ENCODE measurements around the gene CLNS1A.

The CLNS1A gene

GRCh38 chr11:77592727-77593126 lies 44.9 kb downstream of the CLNS1A start:
- H3K9me3 ChIP-seq (ENCODE audit: insufficient read depth, low read length): no peaks in the 10 kb centered on the region
- no peaks in the 10 kb centered on the region for H3K79me2 ChIP-seq (ENCODE audit: low read length)
- no peak overlapping the region for H3K4me2 ChIP-seq (ENCODE audit: low read length)
- H3K27ac ChIP-seq (ENCODE audit: low read length): no peak overlapping the region
- no peaks in the 10 kb centered on the region for H3K27me3 ChIP-seq (ENCODE audit: low read depth, low read length)
- H3K36me3 ChIP-seq (replicated peaks; ENCODE audit: low read depth, low read length): no peaks in the 10 kb centered on the region
- no peak overlapping the region for H3K4me3 ChIP-seq (ENCODE audit: low read length)
- no peak overlapping the region for H2AFZ ChIP-seq (ENCODE audit: low read depth, low read length)
- no peak overlapping the region for H3K9ac ChIP-seq (ENCODE audit: low read length)
- no peak for TF ChIP-seq EZH2phosphoT487 (IDR thresholded peaks at IDR 0.05; ENCODE audit: low read depth)
- TF ChIP-seq CTCF (IDR thresholded peaks at IDR 0.05; ENCODE audit: low read depth, low read length): no peak
- no peaks in the 10 kb centered on the region for H4K20me1 ChIP-seq (ENCODE audit: insufficient read depth, low read length)
- H3K4me1 ChIP-seq (ENCODE audit: low read length): peaks cover 11% of the 10 kb centered on the region; the same call in 1 of the 2 replicates

- H4K20me1 ChIP-seq (ENCODE audit: insufficient read depth, low read length): no peaks in the 10 kb centered on the region
- peak overlapping the region; percentile 80 for H3K4me3 ChIP-seq (ENCODE audit: low read length)
- peak overlapping the region; percentile 62 for H3K9ac ChIP-seq (ENCODE audit: low read length)
- TF ChIP-seq CTCF (IDR thresholded peaks at IDR 0.05; ENCODE audit: low read depth, low read length) (no peak), EZH2phosphoT487 (IDR thresholded peaks at IDR 0.05; ENCODE audit: low read depth) (no peak)
- no peaks in the 10 kb centered on the region for H3K79me2 ChIP-seq (ENCODE audit: low read length)
- no peak overlapping the region for H3K27ac ChIP-seq (ENCODE audit: low read length)
- peaks cover 11% of the 10 kb centered on the region; the same call in 1 of the 2 replicates for H3K4me1 ChIP-seq (ENCODE audit: low read length)
- H3K36me3 ChIP-seq (replicated peaks; ENCODE audit: low read depth, low read length): no peaks in the 10 kb centered on the region
- no peaks in the 10 kb centered on the region for H3K9me3 ChIP-seq (ENCODE audit: insufficient read depth, low read length)
- peak overlapping the region; percentile 88 for H3K4me2 ChIP-seq (ENCODE audit: low read length)
- H2AFZ ChIP-seq (ENCODE audit: low read depth, low read length): peak overlapping the region; percentile 93; the same call in 1 of the 2 replicates
- no peaks in the 10 kb centered on the region for H3K27me3 ChIP-seq (ENCODE audit: low read depth, low read length)
Measured at GRCh38 chr11:77590194-77590782, 47.3 kb downstream of the CLNS1A start.

DNA sequence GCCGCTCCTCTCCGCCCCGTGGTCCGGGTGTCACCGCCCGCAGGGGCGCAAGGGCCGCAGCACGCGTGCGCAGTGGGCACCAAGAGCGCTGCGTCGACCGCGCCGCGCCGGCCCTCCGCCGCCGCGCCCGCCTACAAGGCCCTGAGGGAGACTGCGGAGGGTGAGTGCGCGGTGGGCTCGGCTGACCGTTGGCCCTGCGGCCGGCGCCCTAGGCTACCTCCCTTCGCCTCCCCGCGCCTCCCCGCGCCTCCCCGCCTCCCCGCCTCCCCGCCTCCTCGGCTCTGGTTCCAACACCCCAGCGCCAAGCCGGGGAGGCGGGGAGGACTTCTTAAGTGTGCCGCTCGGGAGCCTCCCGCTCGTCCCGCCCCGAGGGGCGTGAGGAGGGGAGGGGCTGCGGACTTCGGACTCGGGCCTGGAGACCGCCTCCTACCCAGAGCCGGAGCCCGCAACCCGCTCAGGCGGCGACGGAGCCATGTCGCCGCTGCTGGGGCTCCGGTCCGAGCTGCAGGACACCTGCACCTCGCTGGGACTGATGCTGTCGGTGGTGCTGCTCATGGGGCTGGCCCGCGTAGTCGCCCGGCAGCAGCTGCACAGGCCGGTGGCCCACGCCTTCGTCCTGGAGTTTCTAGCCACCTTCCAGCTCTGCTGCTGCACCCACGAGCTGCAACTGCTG lies 47.9 kb downstream of the CLNS1A start, which contains the start of gene AQP11:
Gene AQP11 (plus strand): TSS at position 433 of the 673 bp plus-strand sequence. CDS start 40 bp downstream, at position 473.
- Histone ChIP-seq H3K27me3 (ENCODE audit: low read depth, low read length) (no peaks in the 10 kb centered on the region), H3K36me3 (replicated peaks; ENCODE audit: low read depth, low read length) (no peaks in the 10 kb centered on the region), H2AFZ (ENCODE audit: low read depth, low read length) (peak within 1 kb of the TSS; percentile 93), H3K9me3 (ENCODE audit: insufficient read depth, low read length) (no peaks in the 10 kb centered on the region), H3K27ac (ENCODE audit: low read length) (no peak within 1 kb of the TSS), H3K4me3 (ENCODE audit: low read length) (peak within 1 kb of the TSS; percentile 80), H3K4me2 (ENCODE audit: low read length) (peak within 1 kb of the TSS; percentile 88), H3K4me1 (ENCODE audit: low read length) (peaks cover 11% of the 10 kb centered on the region; the same call in 1 of the 2 replicates), H4K20me1 (ENCODE audit: insufficient read depth, low read length) (no peaks in the 10 kb centered on the region), H3K79me2 (ENCODE audit: low read length) (no peaks in the 10 kb centered on the region), H3K9ac (ENCODE audit: low read length) (peak within 1 kb of the TSS; percentile 62)
- TF ChIP-seq CTCF (IDR thresholded peaks at IDR 0.05; ENCODE audit: low read depth, low read length) (no peak), EZH2phosphoT487 (IDR thresholded peaks at IDR 0.05; ENCODE audit: low read depth) (no peak)

DNA sequence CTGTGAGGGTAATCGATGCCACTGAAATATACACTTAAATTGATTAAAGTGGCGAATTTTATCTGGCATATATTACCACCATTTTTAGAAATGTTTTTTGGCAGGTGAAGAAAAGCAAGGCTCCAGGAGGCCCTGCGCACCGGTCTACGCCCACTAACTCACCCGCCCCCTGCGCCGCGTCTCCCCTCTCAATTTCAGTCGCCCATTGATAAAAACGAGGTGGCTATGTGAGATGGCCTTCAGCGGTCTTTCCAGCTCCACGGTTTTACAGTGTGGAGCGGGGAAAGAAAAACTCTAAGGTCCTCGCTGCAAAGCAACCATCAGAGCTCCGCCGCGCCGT lies 48.4 kb downstream of the CLNS1A start:
- Histone ChIP-seq H3K4me1 (ENCODE audit: low read length) (peaks cover 11% of the 10 kb centered on the region; the same call in 1 of the 2 replicates), H3K79me2 (ENCODE audit: low read length) (no peaks in the 10 kb centered on the region), H3K9ac (ENCODE audit: low read length) (peak overlapping the region; percentile 62), H3K9me3 (ENCODE audit: insufficient read depth, low read length) (no peaks in the 10 kb centered on the region), H3K27me3 (ENCODE audit: low read depth, low read length) (no peaks in the 10 kb centered on the region), H3K36me3 (replicated peaks; ENCODE audit: low read depth, low read length) (no peaks in the 10 kb centered on the region), H4K20me1 (ENCODE audit: insufficient read depth, low read length) (no peaks in the 10 kb centered on the region), H3K27ac (ENCODE audit: low read length) (no peak overlapping the region), H3K4me2 (ENCODE audit: low read length) (peak overlapping the region; percentile 88), H3K4me3 (ENCODE audit: low read length) (peak overlapping the region; percentile 80), H2AFZ (ENCODE audit: low read depth, low read length) (peak overlapping the region; percentile 93)
- TF ChIP-seq CTCF (IDR thresholded peaks at IDR 0.05; ENCODE audit: low read depth, low read length) (no peak), EZH2phosphoT487 (IDR thresholded peaks at IDR 0.05; ENCODE audit: low read depth) (no peak)
